ENCODE measurements around the gene BRIP1.

Gene BRIP1

DNA sequence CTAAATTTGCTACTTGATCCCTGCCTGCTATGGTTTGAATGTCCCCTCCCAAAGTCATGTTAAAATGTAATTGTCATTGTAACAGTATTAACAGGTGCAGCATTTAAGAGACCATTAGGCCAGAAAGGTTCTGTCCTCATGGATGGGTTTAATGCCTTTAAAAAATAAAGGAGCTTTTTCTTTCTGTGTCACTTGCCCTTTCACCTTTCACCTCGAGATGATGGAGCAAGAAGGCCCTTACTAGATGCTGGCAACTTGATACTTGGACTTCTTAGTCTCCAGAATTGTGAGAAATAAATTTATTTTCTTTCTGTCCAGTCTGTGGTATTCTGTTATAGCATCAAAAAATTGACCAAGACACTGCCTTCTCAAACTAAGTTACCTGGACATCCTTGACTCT lies 98.5 kb downstream of the BRIP1 start:
- DNase-seq (ENCODE audit: low spot score) = no peak
- no peak for FAIRE-seq

DNA sequence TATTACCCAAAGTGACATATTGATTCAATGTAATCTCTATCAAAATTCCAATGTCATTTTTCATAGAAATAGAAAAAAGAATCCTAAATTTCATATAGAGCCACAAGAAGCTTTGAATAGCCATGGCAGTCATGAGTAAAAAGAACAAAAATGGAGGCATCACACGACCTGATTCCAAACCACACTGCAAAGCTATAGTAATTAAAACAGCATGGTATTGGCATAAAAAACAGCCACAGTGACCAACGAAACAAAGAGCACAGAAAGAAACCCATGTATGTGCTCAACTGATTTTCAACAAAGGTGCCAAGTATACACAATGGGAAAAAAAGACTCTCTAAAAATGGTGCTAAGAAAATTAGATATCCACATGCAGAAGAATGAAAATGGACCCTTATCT lies 101.5 kb downstream of the BRIP1 start:
- no peak for FAIRE-seq
- no peak for DNase-seq (ENCODE audit: low spot score)

DNA sequence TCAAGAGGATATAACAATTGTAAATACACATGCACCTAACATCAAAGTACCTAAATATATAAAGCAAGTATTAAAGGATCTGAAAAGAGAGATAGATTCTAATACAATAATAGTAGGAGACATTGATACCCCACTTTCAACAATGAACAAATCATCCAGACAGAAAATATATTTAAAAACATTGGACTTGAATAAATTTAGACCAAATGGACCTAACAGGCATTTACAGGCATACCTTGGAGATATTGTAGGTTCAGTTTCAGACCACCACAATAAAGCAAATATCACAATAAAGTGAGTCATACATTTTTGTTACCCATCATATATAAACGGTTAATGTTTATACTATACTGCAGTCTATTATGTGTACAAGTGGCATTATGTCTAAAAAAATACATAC lies 104.0 kb downstream of the BRIP1 start:
- DNase-seq (ENCODE audit: low spot score) (no peak), FAIRE-seq (no peak)

GRCh38 chr17:61758430-61758829 lies 104.9 kb downstream of the BRIP1 start:
- no peak for FAIRE-seq
- no peak for DNase-seq (ENCODE audit: low spot score)

DNA sequence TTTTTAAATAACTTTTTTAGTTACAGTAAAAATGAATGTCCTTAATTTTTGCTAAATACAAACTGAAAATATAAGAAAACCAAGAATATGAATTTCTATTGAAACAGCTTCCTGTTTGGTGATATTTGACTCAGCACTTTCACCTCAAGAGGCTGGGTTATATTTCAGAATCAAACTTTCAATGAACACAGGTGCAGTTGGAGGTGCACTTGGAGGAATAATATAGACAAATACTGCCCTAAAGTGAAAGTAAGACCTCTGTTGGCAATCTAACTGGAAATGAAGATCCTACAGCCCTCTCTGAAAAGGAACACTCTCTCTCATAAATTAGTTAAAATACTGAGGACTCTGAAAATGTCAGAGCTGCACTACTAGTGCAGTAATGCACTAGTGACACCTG lies 106.2 kb downstream of the BRIP1 start:
- DNase-seq (ENCODE audit: low spot score) (no peak), FAIRE-seq (no peak)

DNA sequence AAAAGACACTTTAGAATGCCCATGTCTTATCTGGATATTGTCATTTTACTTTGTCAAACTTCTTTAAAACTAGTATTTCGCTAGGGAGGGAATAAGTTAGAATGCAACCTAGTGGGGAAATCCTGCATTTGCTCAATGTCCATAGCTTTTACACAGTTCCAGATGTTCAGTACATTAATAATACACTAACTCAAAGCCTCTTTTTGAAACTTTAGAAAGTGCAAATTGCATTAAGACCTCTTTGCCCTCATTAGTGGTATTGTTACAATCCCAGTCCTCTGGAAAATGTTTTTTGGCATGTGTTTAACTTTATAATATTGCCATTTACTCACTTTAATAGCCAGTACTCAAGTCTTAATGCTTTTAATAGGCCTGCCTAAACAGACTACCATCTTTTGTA lies 106.8 kb downstream of the BRIP1 start:
- FAIRE-seq (no peak), DNase-seq (ENCODE audit: low spot score) (no peak)

DNA sequence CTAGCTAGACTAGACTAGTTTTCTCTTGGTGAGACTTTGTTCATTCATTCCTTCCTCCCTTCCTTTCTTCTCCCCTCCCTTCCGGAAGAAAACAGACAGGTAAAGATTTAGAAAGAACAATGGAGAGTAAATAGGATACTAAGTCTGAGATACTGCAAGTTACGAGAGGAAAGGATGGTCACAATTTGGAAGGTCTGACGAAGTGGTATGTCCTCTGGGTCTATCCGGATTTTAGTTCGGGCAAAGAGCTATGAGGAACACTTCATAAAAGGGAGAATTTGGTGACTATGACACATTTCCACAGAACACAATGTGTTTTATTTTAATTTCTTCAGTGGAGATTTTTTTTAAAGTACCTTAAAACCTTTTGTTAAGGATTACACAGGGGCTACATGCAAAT lies 107.7 kb downstream of the BRIP1 start:
- DNase-seq (ENCODE audit: low spot score) (no peak), FAIRE-seq (no peak)

DNA sequence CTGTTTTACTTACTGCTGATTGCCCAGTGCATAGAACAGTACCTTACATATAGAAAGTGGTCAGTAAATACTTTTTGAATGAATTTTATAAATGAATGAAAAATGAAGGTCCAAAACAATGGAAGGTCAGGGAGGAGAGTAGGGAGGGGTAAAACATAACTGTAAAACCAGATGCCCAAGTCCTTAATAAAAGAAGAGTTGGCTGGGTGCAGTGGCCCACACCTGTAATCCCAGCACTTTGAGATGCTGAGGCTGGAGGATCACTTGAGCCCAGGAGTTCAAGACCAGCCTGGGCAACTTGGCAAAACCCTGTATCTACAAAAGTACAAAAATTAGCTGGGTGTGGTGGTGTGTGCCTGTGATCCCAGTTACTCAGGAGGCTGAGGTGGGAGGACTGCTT lies 108.2 kb downstream of the BRIP1 start:
- FAIRE-seq (peak; percentile 5), DNase-seq (ENCODE audit: low spot score) (no peak)

- FAIRE-seq (no peak), DNase-seq (ENCODE audit: low spot score) (no peak)
Observed at GRCh38 chr17:61754124-61754523, 109.2 kb downstream of the BRIP1 start.

DNA sequence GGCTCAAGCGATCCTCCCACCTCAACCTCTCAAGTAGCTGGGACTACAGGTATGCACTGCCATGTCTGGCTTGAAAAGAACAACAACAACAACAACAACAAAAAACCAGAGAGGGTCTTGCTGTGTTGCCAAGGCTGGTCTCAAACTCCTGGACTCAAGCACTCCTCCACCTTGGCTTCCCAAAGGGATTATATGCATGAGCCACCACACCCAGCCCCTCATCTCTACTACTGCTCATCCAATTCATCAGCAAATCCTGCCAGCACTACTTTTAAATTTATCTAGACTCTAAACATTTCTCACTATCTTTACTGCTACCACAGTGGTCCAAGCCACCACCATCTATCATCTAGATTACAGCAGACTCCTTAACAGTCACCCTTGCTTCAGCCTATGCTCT lies 109.6 kb downstream of the BRIP1 start:
- DNase-seq (ENCODE audit: low spot score) = no peak
- FAIRE-seq = no peak

GRCh38 chr17:61750656-61751055 lies 112.7 kb downstream of the BRIP1 start:
- DNase-seq (ENCODE audit: low spot score) = no peak
- FAIRE-seq = peak; percentile 53

DNA sequence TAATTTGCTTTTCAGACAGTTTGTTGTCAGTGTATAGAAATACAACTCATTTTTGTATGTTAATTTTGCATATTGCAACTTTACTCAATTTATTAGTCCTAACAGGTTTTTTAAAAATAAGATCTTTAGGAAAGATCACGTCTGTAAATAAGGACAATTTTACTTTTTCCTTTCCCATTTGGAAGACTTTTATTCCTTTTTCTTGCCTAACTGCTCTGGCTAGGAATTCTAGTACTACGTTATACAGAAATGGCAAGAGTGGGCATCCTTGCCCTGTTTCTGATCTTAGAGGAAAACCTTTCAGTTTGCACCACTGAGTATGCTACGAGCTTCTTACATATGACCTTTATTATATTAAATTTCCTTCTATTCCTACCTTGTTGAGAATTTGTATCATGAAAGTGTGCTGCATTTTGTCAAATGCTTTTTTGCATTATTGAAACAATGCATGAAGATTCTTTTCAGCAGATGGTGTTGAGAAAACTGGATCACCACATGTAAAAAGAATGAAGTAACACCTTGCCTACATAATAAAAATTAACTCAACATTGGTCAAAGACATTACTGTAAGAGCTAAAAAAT lies 113.4 kb downstream of the BRIP1 start:
- no peak for DNase-seq (ENCODE audit: low spot score)
- FAIRE-seq = no peak

GRCh38 chr17:61746248-61746985 lies 116.9 kb downstream of the BRIP1 start:
- FAIRE-seq (peak; percentile 59), DNase-seq (ENCODE audit: low spot score) (no peak)

- FAIRE-seq = no peak
- no peak for DNase-seq (ENCODE audit: low spot score)
Observed at GRCh38 chr17:61744804-61745203, 118.5 kb downstream of the BRIP1 start.

DNA sequence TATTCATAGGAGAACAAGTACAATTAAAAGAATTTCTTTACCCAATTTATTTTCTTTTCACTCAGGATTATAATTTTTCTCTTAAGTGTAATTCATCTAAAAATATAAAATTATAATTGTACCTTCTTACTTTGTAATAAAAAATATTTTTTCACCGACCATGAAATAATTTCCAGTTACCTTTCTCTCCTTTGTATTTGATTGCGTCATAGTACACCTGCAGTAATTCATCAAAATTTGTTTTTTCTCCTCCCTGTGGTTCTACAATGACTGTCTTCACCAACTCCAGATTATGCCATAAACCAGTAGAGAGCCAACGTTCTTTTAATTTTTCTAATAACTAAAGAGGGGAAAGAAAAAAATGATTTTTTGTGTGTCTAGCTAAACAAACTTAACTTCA lies 119.1 kb downstream of the BRIP1 start:
- FAIRE-seq (no peak), DNase-seq (ENCODE audit: low spot score) (no peak)

DNA sequence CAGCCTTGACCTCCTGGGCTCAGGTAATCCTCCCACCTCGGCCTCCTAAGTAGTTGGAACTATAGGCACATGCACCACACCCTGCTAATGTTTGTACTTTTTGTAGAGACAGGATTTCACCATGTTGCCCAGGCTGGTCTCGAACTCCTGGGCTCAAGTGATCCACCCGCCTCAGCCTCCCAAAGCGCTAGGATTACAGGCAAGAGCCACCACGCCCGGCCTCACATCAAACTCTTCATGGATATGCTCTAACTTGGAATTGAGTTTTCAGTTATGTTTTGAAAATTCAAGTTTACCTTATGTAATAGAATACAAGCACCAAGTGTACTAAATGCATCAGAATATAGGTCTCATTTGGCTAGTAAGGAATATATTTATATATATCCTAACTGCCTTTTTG lies 119.6 kb downstream of the BRIP1 start:
- FAIRE-seq (no peak), DNase-seq (ENCODE audit: low spot score) (no peak)

DNA sequence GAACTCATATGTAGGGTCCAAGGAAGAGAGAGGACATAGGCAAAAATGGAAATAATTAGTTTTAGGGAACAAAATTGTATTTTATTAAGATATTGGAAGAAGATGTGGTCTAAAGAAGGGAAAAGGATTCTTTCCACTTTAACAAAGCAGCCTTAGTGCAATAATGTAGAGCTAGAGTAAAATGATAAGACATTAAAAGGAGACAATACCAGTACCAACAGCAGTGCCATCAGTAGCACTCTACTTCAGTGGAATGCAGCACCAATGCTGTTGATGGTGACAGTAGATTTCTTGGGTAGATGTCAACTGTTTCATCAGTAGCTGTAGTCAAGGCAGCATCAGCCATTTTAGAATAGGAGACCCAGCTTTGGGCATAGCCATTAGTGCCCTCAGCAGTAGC lies 124.3 kb downstream of the BRIP1 start:
- FAIRE-seq (no peak), DNase-seq (ENCODE audit: low spot score) (no peak)

DNA sequence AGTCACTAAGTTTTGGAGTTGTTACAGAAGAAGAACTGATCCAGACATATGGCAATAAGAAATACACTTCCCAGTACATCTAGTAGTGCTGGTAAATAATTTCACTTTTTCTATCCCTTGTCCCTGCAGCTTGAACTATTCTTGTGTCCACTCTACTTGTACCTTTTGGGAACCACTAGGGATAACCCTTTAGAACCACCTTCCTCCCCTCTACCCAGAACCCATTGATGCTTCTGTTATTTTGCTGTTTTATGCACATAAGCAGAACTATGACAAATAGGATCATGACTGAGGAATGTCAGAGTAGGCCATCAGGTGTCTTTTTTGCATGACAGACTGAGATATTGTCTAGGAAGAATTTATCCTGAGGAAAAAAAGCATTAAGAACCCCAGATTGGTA lies 125.1 kb downstream of the BRIP1 start:
- no peak for DNase-seq (ENCODE audit: low spot score)
- FAIRE-seq = no peak

DNA sequence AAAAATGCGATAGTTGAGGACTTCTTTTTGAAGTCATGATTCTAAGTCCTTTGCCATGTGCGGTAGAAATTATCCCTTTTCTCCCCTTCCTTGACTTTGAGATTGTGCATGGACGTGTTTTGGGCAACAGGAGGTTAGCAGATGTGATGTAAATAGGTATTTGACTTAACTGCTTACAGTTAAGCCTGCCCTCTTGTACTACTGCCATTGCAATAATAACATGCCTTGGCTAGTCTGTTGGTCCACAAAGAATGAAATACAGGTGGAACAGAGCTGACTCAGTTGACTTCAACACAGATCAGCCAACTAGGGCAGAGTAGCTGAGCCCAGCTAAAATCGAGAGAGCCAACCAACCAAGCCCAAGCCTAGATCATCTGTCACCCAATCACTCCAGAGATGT lies 125.5 kb downstream of the BRIP1 start:
- DNase-seq (ENCODE audit: low spot score) (no peak), FAIRE-seq (peak; percentile 97)

DNA sequence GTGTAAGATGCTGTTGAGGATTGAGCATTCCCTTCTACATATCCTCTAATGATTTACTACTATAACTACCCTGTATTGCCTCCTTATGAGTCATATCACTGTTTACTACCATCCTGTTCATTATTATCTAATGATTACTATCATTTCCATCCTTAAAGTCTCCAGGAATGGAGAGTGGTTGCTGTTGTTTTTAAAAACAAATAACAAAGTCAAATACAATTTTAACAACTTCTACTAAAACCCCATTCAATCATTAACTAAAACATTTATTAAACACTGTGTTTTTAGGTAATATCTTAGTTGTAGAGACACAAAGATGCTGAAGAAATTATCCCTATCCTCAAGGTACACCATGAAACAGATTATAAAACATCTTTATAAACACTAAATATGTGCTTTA lies 126.9 kb downstream of the BRIP1 start:
- DNase-seq (ENCODE audit: low spot score) = no peak
- FAIRE-seq = no peak

- DNase-seq (ENCODE audit: low spot score) (no peak), FAIRE-seq (no peak)
Observed at GRCh38 chr17:61735807-61736206, 127.5 kb downstream of the BRIP1 start.

DNA sequence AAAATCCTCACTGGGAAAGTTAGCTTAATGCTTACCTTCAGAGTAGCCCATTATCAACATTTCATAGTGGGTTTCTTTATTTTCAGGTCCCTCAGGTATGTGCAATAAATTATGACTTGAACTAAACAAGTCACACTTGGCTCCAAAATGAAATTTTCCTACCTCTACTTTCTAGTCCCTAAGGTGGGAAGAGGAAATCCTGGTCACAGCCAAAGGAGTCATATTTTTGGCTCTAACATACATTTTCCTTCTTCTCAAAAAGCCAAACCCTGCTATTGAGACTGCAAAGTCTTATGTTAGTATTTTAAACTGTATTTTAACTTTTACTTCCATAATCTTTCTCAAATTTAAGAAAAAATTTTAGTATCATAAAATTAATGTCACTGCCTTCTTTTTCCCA lies 128.9 kb downstream of the BRIP1 start:
- no peak for FAIRE-seq

DNA sequence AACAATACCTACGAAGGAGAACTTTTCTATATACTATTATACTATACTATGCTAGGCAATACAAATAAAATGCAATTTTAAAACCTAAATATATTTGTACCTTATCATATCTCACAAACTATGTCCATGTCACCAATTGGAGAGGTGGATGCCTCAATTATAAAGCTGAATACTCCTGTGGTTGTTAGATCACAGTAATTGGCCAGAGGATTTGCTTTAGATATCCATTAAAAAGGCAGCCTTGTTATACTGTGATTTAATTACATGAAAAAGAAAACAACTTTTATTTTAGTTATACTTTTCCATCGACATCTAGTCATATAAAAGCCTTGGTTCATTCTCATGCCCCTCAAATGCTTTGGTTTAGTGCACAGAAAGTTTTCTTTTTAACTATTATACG lies 129.3 kb downstream of the BRIP1 start:
- DNase-seq (ENCODE audit: low spot score) (no peak), FAIRE-seq (no peak)

More for the DNA sequence above, 128.9 kb downstream of the BRIP1 start:
- no peak for DNase-seq (ENCODE audit: low spot score)
